Hindlimb muscle (tissue), 1 donor: ENCODE data around the gene CCL7. TPM values are rescaled to one million over a fixed set of nuclear protein-coding genes. Genes with fewer than 3 reads are reported as not detected.

ENCODE experiments used
- DNase-seq: peaks from one replicate; pipeline ENCODE4 v3.0.0-alpha.2; 2013
- polyA plus RNA-seq: library from polyadenylated mRNA; unstranded; fragments of 120-200 nt; gene quantifications from one replicate; pipeline ENCODE4 v1.2.1, GENCODE V29; 2013; ENCODE audit not compliant: insufficient read length

CCL7 gene
- polyA plus RNA-seq, 1 donor, result not detected

- no peak for DNase-seq
These were observed 20.6 kb downstream of the CCL7 start for GRCh38 chr17:34290586-34290985.

- no peak for DNase-seq
These were observed 21.8 kb downstream of the CCL7 start for GRCh38 chr17:34291721-34292348.

DNA sequence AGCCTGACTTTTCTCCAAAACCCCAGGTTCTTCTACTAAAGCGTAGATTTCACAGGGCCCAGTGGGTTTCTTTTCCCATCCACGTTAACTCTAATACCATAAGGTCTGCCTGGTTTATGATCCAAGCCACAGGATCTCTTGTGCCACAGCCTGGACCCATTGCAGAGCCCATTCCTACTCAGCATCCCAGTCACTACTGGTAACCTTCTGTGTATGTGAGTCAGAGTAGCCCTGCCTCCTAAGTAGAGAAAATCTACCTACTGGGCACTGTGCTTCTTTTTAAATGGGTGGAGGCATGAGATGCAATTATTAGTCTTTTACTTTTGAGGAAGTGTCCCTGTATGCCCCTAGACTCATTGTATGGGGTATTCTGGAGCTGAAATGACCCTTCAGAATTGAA lies 29.0 kb downstream of the CCL7 start:
- no peak for DNase-seq

DNA sequence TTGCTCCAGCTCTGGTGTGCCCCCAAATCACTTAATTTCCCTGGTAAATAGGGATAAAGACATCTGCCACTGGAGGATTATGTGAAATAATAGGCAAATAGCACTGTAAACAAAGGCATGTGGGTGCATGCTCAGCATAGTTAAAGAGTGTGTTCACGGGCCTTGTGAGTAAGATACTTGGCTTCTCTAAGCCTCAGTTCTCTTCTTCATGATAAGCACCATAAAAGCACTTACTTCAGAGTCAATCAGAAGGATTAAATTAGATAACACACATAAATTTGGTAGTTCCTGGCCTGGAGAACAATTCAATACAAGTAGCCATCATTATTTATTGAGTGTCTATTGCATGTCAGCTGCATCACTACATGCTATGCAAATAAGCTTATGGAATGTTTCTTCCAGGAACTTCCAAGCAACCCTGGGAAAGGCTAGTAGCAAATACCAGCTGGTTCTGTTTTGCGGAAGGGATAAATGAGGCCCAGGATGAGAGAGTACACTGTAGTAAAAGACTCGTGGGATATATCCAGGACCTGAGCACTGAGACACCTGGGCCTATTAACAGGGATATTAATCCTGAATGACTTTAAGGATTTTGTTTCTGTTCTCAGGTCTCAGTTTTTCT lies 30.0 kb downstream of the CCL7 start:
- DNase-seq, result no peak

DNA sequence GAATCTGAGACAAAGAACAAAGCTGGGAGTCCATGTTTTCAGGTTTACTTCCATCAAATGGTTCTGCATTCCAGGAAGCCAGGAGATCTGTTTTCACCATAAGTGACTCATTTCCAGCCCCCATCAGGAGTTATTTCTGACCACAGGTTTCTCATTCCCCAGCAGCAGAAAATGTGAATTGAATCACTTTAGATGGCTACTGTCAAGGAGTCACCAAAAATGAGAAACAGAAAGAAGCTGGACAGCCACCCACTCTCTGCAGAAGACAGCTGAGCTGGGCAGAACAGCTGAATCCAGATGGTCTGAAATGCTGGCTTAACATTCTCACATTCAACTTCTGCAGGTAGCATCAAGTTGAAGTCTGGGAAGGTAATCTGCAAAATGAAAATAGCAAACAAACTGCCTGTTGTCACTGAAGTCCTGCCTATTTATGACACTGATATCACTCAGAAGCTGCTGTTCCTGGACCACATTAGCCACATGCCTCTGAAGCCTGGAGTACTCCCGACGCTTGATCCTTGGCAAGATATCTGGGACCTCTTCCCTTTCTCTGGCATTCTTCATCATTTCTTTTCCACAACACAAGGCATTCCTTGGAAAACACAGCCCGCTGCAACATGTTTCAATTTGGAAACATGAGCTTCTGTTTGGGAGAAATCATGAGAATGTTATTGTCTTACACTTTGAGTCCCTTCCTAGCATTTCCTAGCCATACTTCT lies 30.8 kb downstream of the CCL7 start:
- DNase-seq, result no peak

DNA sequence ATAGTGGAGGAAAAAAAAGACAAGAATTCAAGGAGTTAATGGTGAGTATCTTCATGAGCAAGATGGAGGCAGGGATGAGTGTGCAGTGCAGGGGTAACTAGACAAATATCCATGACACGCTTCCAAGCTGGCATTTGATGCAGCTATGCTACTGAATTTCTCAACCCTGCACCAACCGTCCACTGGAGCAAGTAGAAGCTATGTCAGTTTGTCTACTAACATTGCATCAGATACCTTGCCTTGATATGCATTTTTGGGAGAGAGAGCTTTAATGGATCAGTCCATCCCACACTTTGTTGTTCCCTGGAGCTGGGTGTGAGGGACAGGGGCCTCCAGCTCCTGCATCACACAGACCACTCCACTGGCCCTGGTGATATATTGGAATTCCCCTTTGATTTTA lies 32.0 kb downstream of the CCL7 start:
- no peak for DNase-seq

- DNase-seq, result no peak
These were observed 32.6 kb downstream of the CCL7 start for GRCh38 chr17:34302636-34303035.

GRCh38 chr17:34303606-34304005 lies 33.6 kb downstream of the CCL7 start:
- DNase-seq, result no peak

DNA sequence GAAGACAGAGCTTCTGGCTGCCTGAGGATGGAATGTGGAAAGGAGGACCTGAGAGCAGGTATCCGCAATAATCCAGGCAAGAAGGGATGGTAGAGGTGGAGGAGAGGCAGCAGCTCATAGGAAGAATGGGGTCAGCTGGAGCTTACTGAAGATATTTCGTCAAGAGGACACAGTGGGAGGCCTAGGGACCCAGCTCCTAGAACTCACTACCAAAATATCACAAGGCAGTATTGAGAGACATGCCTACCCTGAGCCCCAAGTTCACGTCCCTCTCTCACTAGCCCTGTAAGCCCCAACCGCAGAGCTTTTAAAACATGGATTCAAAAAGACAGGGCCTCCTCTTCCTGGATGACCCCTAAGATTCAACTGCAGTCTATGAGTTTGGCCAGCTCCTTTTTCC lies 35.0 kb downstream of the CCL7 start:
- DNase-seq, result no peak

GRCh38 chr17:34305606-34306005 lies 35.6 kb downstream of the CCL7 start:
- DNase-seq, result no peak

GRCh38 chr17:34306466-34306865 lies 36.4 kb downstream of the CCL7 start:
- DNase-seq, result no peak

- no peak for DNase-seq
These were observed 37.1 kb downstream of the CCL7 start for GRCh38 chr17:34307110-34307509.

- DNase-seq, result no peak
These were observed 38.4 kb downstream of the CCL7 start for GRCh38 chr17:34308371-34308770.

DNA sequence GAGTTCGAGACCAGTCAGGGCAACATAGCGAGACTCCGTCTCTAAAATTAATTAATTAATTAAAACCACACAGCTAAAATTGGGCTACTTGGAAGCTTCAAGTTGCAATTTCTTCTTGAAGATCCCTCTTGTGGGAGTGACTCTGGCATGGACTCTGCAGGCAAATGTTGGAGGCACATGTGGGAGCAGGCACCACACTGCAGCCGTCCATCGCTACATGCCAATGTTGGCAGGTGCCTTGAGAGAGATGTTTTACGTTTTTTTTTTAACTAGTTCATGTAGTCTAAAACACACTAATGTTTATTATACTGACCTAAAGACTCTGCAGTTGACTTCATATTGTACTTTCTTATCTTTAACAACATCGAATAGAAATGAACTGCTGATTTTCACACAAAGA lies 41.3 kb downstream of the CCL7 start:
- DNase-seq, result no peak

DNA sequence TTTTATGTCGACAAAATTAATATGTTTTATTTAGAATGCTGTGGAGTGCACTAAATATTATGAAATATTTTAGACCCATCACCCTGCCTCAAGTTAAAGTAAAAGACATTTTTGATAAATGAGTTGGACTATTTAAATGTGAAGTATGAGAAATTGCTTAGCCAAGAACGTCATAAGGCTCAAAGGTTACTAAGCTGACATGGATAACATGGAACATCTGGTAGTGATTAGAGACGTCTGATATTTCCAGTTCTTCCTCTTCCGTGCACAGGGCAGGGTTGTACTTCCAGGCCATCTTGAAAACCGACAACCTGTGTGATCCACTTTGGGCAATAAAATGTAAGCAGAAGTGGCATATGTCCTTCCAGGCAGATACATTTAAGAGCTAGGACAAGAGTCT lies 42.1 kb downstream of the CCL7 start:
- DNase-seq, result no peak

DNA sequence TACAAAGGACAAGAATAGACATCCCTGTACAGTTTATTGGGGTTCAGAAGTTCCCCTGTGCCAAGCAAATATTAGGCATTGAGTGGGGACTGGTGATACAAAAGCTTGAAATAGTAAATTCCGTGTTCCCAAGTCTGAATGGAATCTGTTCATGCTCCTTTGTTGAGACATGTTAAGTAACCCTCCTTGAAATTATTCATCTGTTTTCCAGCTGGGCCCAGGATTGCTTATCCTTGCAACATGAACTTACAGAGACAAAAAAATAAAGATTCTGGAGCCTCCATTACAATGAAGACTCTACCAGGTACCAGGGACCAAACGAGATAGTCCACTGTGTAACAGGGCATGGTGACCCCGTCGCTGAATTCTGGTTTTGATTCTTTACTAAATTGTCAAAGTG lies 43.1 kb downstream of the CCL7 start:
- no peak for DNase-seq

DNA sequence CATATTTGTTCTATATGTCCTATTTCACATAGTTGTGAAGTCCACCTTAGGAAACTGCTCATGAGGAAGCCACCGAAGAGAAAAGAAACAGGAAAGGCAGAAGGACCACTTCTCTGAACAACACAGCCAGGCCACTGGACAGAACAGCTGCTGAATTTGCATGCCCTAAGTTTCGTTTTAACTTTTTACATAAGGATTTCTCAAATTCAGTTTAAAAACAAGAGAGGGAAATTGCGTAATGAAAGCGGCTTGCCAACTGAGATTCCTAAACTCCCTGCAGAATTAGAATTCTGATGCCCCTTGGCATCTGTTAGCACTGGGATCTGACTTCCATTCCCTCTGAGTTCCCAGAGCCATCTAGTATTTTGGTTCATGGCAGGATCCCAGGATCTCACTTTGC lies 44.3 kb downstream of the CCL7 start:
- no peak for DNase-seq

- DNase-seq, result no peak
These were observed 48.5 kb downstream of the CCL7 start for GRCh38 chr17:34318474-34318873.

DNA sequence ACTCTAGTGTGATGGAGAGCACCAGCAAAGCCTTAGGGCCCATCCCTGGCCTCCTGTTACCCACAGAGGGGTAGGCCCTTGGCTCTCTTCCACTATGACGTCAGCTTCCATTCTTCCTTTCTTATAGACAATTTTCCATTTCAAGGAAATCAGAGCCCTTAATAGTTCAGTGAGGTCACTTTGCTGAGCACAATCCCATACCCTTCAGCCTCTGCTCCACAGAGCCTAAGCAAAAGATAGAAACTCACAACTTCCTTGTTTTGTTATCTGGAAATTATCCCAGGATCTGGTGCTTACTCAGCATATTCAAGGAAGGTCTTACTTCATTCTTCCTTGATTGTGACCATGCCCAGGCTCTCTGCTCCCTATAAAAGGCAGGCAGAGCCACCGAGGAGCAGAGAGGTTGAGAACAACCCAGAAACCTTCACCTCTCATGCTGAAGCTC lies 49.0 kb downstream of the CCL7 start, which contains the start of gene CCL8:
Gene CCL8, plus strand, starts transcription at position 397 of the 445 bp plus-strand sequence. CDS start 67 bp downstream, outside the sequence.
- DNase-seq, result no peak
